ENCODE measurements around the gene MT1M.
"Not testable (repeated sequence)": the region's sequence is repeated elsewhere in the genome, so short reads cannot be mapped to it uniquely, and the experiment has no call there.

MT1M gene

GRCh38 chr16:56657555-56658326 is 25.3 kb downstream of the MT1M start, which contains the start of gene MT1F:
Gene MT1F, plus strand, starts transcription at chr16:56657959. Its CDS starts 100 bp downstream, at chr16:56658059.
- DNase-seq = no peak

DNA sequence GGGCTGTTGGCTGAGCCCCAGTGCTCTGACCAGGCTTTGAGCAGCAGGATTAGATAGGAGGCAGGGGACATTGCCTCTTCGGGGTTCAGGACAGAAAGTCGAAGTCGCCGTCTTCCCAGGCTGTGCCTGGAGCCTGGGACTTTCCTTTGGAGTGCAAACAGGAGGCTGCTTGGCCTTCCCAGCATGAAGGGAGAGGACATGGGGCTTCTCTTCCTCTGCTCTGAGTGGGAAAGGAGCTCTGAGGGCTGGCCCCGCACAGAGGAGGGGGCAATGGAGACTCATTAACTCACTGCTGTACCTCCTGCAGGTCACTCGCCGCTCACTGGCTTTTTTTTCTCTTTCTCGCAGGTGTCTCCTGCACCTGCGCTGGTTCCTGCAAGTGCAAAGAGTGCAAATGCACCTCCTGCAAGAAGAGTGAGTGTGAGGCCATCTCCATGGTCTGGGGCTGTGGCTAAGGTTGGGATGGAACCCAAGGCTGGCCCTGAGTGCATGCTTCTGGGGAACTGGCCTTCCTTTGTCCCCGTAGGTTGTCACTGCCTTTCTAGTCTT is 25.9 kb downstream of the MT1M start:
- DNase-seq = no peak

DNA sequence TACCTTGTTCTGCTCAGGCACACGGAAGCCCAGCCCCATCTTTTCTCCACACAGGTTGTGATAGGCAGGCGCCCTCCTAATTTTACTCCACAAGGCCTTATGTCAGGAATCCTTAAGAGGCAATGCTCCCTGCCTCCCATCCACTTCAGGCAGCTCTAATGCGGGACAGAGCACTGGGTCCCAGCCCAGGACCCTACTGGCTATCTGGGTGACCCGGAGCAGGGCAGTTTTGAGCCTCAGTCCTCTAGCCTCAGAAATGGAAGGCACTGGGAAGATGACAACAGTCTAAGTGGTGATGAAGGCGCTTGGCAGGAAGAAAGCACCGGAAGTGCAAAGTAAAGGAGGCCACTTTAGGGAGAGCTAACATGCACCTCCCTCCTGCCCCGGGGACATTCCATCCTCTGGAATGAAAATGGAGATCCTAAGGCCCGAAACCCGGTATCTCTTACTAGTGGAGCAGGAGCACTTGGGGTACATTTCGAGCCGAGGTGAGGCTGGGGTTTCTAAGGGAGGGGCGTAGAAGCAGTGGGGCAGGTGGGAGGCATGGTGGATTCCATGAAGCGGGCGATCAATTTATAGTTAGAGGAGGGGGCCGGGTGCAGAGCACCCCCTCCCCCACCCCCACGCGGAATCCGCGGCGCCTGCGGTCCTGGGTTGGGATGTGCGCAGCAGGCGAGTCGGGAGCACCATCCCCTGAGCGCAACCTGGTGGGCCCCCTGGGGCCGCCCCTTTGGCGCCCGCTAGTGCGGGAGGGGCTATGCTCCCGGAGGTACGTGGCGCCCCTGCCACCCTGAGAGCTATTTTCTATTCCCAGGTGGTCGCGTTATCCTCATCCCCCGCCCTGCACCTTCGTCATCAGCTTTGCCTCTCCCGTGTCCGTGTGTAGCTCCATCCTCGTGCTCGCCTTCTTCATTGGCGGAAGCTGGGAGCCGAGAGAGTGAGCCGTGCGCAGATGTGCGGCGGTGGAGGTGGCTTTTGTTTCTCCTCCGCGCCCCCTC is 30.2 kb downstream of the MT1M start:
- no peak for DNase-seq

GRCh38 chr16:56664506-56664905 is 32.0 kb downstream of the MT1M start:
- no peak for DNase-seq

DNA sequence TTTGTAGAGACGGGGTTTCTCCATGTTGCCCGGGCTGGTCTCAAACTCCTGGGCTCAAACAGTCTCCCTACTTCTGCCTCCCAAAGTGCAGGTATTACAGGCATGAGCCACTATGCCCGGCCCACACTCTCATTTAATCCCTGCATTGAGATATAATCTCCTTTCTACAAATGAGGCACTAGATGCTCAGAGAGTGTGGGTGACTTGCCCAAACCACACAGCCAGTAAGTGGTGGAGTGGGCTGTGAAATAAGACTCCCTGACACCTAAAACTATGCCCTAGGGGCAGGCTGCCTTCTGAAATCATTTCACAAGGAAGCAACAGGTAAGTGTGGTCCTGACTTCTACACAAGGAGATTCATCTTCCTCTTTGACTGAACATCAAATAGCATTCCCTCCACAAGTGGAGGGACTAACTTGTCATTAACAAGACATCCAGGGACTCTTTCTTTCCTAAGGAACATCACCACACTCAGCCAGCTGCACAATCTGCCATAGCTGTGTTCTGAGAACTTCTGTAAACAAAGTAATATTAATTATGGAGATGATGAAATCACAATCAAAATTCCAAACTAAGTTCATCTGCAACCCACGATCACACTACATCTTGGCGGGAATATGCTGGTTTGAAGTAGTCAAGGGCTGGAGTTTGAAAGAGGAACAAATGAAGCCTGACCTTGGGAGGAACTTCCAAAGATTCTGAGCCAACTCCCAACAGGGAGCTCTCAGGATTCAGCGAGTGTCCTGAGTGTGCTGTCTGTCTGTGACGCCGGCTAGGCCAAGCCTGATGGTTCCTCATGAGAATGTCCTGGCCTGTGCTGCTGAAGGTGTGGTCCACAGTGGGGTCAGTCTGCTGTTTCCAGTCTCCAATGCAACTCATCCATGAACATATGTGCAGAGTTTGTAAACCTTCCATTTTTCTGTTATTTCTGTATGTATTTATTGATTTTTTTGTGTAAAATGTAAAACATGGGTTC is 33.1 kb downstream of the MT1M start:
- DNase-seq = not testable (repeated sequence)

DNA sequence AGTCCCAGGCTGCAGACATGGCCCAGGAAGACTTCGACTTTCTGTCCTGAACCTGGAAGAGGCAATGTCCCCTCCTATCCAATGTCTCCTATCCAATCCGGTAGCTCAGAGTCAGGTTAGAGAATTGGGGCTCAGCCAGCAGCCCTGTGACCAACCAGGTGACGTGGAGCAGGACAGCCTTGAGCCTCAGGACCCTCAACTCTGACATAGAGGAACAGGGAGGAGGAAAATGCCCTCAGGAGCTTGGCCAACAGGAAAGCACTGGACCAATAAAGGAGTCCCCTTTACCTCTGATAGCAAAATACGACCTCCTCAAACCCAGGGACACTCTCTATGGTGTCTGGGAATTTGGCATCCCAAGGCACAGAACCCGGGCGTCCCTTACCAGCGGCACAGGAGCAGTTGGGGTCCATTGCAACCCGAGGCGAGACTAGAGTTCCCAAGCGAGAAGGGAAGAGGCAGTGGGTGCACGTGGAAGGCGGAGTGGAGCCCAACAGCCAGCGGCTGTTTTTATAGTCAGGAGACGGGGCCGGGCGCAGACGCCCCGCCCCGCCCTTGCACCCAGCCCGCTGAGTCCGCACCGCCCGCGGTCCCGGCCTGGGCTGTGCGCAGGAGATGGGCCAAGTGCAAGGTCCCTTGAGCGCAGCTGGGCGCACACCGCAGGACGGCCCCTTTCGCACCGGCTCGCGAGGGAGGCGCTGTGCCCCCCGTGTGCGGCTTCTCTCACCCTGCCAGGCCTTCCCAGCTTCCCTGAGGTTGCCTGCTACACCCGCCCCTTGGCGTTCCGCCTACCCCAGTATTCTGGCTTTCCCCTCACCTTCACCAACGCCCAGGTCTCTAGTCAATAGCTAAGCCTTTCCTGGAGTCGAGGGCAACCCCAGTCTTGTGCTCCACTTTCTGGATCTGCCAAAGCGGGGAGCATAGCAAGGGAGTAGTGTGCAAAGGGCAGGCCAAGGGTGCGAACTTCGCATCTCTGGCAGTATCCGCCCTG is 35.4 kb downstream of the MT1M start, which contains the start of gene MT1G:
MT1G (minus strand) TSS at position 485 of the 991 bp plus-strand sequence; CDS start at position 413, 72 bp downstream.
- no peak for DNase-seq

DNA sequence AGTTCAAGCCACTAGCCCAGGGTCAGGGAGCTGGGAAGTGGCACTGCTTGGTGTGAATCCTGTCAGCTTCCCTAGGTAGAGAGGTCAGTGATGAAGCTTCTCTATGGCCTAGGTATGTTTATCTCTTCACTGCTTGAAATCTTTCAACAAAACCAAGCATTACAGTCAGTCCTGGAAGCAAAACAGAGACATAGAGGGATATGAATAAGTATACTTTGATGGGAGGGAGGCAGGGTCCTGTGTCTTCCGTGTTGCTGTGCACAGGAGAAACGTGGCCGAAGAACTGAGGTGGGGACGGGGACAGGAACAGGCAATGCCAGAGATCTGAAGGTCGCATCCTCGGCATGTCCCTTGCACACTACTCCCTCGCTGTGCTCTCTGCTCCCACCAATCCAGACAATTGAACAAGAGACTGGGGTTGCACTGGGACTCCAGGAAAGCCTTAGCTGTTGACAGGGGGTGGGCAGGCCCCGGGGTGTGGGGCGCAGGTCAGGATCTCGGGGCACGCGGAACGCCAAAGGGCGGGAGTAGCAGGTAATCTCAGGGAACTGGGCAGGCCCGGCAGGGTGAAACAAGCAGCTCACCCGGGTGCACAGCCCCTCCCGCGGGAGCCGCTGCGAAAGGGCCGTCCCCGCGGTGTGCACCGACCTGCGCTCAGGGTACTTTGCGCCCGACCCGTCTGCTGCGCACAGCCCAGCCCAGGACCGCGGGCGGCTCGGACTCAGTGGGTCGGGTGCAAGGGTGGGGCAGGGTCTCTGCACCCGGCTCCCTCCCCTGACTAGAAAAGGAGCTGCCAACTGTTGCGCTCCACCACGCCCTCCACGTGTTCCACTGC is 36.8 kb downstream of the MT1M start, which contains the start of gene MT1H:
MT1H (plus strand) TSS at position 810 of the 835 bp plus-strand sequence. CDS start 71 bp downstream, outside the sequence.
- DNase-seq = no peak

DNA sequence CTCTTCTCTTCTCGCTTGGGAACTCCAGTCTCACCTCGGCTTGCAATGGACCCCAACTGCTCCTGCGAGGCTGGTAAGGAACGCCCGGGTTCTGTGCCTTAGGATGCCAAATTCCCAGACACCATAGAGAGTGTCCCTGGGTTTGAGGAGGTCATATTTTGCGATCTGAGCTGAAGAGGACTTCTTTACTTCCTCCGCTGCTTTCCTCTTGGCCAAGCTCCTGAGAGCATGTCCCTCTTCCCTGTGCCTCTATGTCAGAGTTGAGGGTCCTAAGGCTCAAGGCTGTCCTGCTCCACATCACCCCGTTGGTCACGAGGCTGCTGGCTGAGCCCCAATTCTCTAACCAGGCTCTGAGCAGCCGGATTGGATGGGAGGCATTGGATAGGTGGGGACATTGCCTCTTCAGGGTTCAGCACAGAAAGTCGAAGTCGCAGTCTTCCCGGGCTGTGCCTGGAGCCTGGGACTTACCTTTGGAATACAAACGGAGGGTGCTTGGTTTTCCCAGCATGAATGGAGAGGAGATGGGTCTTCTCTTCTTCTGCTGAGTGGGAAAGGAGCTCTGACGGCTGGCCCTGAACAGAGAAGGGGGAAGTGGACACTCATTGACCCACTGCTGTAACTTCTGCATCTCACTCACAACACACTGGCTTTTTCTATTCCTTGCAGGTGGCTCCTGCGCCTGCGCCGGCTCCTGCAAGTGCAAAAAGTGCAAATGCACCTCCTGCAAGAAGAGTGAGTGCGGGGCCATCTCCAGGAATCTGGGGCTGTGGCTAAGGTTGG is 37.6 kb downstream of the MT1M start:
- DNase-seq = no peak

- no peak for DNase-seq
These were observed 38.1 kb downstream of the MT1M start for GRCh38 chr16:56670620-56670934.

- not testable (repeated sequence) for DNase-seq
These were observed 39.2 kb downstream of the MT1M start for GRCh38 chr16:56671691-56672090.

DNA sequence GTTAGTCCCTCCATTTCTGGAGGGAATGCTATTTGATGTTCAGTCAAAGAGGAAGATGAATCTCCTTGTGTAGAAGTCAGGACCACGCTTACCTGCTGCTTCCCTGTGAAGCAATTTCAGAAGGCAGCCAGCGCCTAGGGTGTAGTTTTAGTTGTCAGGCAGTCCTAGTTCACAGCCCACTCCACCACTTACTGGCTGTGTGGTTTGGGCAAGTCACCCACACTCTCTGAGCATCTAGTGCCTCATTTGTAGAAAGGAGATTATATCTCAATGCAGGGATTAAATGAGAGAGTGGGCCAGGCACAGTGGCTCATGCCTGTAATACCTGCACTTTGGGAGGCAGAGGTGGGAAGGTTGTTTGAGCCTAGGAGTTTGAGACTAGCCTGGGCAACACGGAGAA is 39.7 kb downstream of the MT1M start:
- DNase-seq = not testable (repeated sequence)

- no peak for DNase-seq
These were observed 40.5 kb downstream of the MT1M start for GRCh38 chr16:56672761-56673536.

- no peak for DNase-seq
These were observed 41.5 kb downstream of the MT1M start for GRCh38 chr16:56673921-56674320.

- not testable (repeated sequence) for DNase-seq
These were observed 42.1 kb downstream of the MT1M start for GRCh38 chr16:56674570-56674969.

DNA sequence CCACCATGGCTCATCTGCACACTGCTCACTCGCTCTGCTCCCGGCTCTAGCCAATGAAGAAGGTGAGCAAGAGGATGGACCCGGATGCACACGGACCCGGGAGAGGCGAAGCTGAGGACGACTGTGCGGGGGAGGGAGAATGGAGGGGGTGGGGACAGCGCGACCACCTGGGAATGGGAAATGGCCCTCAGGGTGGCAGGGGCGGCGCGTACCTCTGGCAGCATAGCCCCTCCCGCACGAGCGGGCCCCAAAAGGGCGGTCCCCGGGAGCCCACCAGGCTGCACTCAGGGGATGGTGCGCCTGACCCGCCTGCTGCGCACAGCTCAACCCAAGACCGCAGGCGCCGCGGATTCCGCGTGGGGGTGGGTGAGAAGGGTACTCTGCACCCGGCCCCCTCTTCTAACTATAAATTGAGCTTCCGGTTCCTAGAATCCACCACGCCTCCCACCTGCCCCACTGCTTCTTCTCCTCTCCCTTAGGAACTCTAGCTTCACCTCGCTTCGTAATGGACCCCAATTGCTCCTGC is 43.3 kb downstream of the MT1M start:
- DNase-seq = no peak

DNA sequence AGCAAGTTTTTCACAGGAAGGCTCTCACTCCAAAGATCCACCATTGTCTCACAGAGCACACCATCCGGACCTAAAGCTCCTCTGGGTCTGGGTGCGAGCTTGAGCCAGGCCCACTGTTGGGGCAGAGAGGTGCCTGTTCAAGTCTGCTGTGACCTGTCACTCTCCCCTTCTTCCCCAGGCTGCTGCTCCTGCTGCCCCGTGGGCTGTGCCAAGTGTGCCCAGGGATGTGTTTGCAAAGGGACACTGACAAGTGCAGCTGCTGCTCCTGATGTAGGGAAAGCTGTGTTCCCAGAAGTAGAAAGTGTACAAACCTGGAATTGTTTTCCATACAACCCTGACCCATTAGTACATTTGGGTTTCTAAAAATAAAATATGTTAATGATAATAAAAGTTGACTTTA is 45.0 kb downstream of the MT1M start:
- no peak for DNase-seq

DNA sequence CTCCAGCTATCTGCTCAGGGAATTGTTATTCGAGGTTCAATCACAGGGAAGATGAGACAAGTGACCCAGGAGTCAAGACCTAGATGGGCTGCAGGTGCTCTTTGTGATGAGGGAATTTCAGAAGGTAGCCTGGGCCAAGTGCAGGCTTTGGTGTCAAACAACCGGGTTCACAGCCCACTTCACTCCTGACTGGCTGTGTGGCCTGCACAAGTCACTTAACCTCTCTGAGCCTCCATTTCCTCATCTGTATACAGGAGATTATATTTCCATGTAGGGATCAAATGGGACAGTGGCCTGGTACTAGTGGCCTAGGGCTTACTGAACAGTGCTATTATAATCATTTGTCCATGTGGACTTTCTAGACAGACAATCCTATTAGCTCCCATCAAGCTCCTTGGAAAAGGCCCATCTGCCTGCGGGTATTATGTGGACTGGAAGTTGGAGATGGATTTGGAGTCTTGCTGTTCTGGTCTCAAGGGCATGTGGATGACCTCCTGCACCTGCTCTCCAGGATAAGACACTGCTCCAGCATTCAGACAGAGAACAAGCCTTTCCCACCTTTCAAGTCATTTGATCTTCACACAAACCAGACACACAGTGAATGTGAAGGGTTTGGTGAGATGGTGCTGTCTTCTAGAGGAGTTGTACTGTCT is 46.7 kb downstream of the MT1M start:
- no peak for DNase-seq
